CD4-positive, alpha-beta T cell treated with Interferon gamma for 1 hour (primary cell): ENCODE results near the gene RIN3.

Source experiments
- DNase-seq: peaks from one replicate; pipeline ENCODE4 v3.0.0-alpha.2; 2020

The RIN3 gene

GRCh38 chr14:92578511-92578910 lies 64.9 kb downstream of the RIN3 start:
- no peak for DNase-seq

- DNase-seq: no peak
These were observed 65.8 kb downstream of the RIN3 start for GRCh38 chr14:92579244-92579936.

GRCh38 chr14:92581206-92581605 lies 67.6 kb downstream of the RIN3 start:
- no peak for DNase-seq

GRCh38 chr14:92581966-92582566 lies 68.5 kb downstream of the RIN3 start:
- no peak for DNase-seq

GRCh38 chr14:92582706-92583452 lies 69.3 kb downstream of the RIN3 start:
- peak; percentile 61 for DNase-seq

GRCh38 chr14:92584220-92584619 lies 70.6 kb downstream of the RIN3 start:
- no peak for DNase-seq

- peak; percentile 58 for DNase-seq
These were observed 71.2 kb downstream of the RIN3 start for GRCh38 chr14:92584816-92585215.

GRCh38 chr14:92585981-92586937 lies 72.7 kb downstream of the RIN3 start:
- DNase-seq: peak; percentile 20

GRCh38 chr14:92586963-92587699 lies 73.5 kb downstream of the RIN3 start:
- no peak for DNase-seq

GRCh38 chr14:92587700-92588085 lies 74.1 kb downstream of the RIN3 start:
- no peak for DNase-seq

- no peak for DNase-seq
These were observed 75.8 kb downstream of the RIN3 start for GRCh38 chr14:92589213-92589852.

GRCh38 chr14:92590176-92590575 lies 76.6 kb downstream of the RIN3 start:
- DNase-seq: no peak

GRCh38 chr14:92590941-92591340 lies 77.4 kb downstream of the RIN3 start:
- DNase-seq: no peak

- DNase-seq: no peak
These were observed 77.8 kb downstream of the RIN3 start for GRCh38 chr14:92591346-92591745.

- no peak for DNase-seq
These were observed 81.7 kb downstream of the RIN3 start for GRCh38 chr14:92595267-92595666.

- no peak for DNase-seq
These were observed 82.8 kb downstream of the RIN3 start for GRCh38 chr14:92596331-92596907.

- no peak for DNase-seq
These were observed 84.6 kb downstream of the RIN3 start for GRCh38 chr14:92597906-92598905.

- no peak for DNase-seq
These were observed 86.2 kb downstream of the RIN3 start for GRCh38 chr14:92599811-92600210.

- peak; percentile 16 for DNase-seq
These were observed 86.9 kb downstream of the RIN3 start for GRCh38 chr14:92600318-92601053.
